HepG2 (cell line): Measurements from ENCODE around the gene GRK5.

Experiments
- CTCF ChIP-seq: sonication (generic); formaldehyde crosslinking; IDR thresholded peaks from 2 replicates; pipeline ENCODE4 v1.5.0; 2020; ENCODE audit warnings: mild to moderate bottlenecking, missing genetic modification reagents, moderate library complexity
- ETV5 ChIP-seq: IDR thresholded peaks from 2 replicates; pipeline ENCODE4 v1.6.1; 2018; ENCODE audit warnings: missing biosample characterization, missing genetic modification reagents, inconsistent platforms, borderline replicate concordance
- FOSL1 ChIP-seq: sonication (generic); formaldehyde crosslinking; IDR thresholded peaks from 2 replicates; pipeline ENCODE4 v1.9.0; 2021; ENCODE audit warnings: missing genetic modification reagents, borderline replicate concordance
- GATAD2A ChIP-seq: IDR thresholded peaks from 2 replicates; pipeline ENCODE4 v1.6.1; 2016
- GLI4 ChIP-seq: sonication (generic); formaldehyde crosslinking; IDR thresholded peaks from 2 replicates; pipeline ENCODE4 v1.5.1; 2020; ENCODE audit warnings: missing genetic modification reagents, mild to moderate bottlenecking, moderate library complexity, borderline replicate concordance
- POLR2AphosphoS5 ChIP-seq: IDR thresholded peaks from 2 replicates; pipeline ENCODE4 v1.6.1; 2012; ENCODE audit warnings: low read depth, low read length
- THRA ChIP-seq: sonication (generic); formaldehyde crosslinking; IDR thresholded peaks from 2 replicates; pipeline ENCODE4 v1.4.0; 2020; ENCODE audit warnings: missing genetic modification reagents, borderline replicate concordance
- TP53 ChIP-seq: sonication (generic); formaldehyde crosslinking; conservative IDR thresholded peaks from 2 replicates; pipeline ENCODE4 v1.4.0; 2020; ENCODE audit warnings: missing genetic modification reagents
- ZFAT ChIP-seq: sonication (generic); formaldehyde crosslinking; conservative IDR thresholded peaks from 2 replicates; pipeline ENCODE4 v1.8.1; 2023; ENCODE audit warnings: missing genetic modification reagents, inconsistent platforms
- ZNF18 ChIP-seq: sonication (generic); formaldehyde crosslinking; IDR thresholded peaks from 2 replicates; pipeline ENCODE4 v1.8.0; 2022; ENCODE audit warnings: mild to moderate bottlenecking, missing genetic modification reagents; ENCODE audit not compliant: insufficient replicate concordance
- ZSCAN22 ChIP-seq: sonication (generic); formaldehyde crosslinking; IDR thresholded peaks from 2 replicates; pipeline ENCODE4 v1.4.0; 2020; ENCODE audit warnings: mild to moderate bottlenecking, missing genetic modification reagents
- TF ChIP-seq, protein P1 (sequence below): sonication (generic); formaldehyde crosslinking; IDR thresholded peaks from 2 replicates; pipeline ENCODE4 v1.9.0; 2022; ENCODE audit warnings: low read depth, missing genetic modification reagents

GRCh38 chr10:119438717-119439116 lies 231.3 kb downstream of the GRK5 start:
- no peak for TF ChIP-seq CTCF
- no peak for TF ChIP-seq GLI4 (CRISPR knock-in tag)
- no peak for TF ChIP-seq ETV5 (CRISPR knock-in tag)
- TF ChIP-seq POLR2AphosphoS5, result no peak
- TF ChIP-seq THRA, result no peak
- no peak for TF ChIP-seq ZNF18 (CRISPR knock-in tag)
- no peak for TF ChIP-seq ZFAT
- no peak for TF ChIP-seq ZSCAN22 (CRISPR knock-in tag)
- no peak for TF ChIP-seq FOSL1 (CRISPR knock-in tag)
- TF ChIP-seq TP53 (CRISPR knock-in tag), result no peak
- TF ChIP-seq, protein P1, sequence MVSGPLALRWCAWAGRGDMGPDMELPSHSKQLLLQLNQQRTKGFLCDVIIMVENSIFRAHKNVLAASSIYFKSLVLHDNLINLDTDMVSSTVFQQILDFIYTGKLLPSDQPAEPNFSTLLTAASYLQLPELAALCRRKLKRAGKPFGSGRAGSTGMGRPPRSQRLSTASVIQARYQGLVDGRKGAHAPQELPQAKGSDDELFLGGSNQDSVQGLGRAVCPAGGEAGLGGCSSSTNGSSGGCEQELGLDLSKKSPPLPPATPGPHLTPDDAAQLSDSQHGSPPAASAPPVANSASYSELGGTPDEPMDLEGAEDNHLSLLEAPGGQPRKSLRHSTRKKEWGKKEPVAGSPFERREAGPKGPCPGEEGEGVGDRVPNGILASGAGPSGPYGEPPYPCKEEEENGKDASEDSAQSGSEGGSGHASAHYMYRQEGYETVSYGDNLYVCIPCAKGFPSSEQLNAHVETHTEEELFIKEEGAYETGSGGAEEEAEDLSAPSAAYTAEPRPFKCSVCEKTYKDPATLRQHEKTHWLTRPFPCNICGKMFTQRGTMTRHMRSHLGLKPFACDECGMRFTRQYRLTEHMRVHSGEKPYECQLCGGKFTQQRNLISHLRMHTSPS (CRISPR knock-in tag), result no peak
- no peak for TF ChIP-seq GATAD2A (CRISPR knock-in tag)
